ENCODE data around the gene DAB2. TPM values are rescaled to one million over a fixed set of nuclear protein-coding genes. Genes with fewer than 3 reads are reported as not detected.

Gene DAB2
- total RNA-seq, 1 experiment from 2014 or later, result 5.5 TPM

- Histone ChIP-seq H3K36me3 (ENCODE audit: control insufficient read depth in 1 of 2, insufficient read depth in 2 of 2, low read length in 2 of 2) (no peaks in the 10 kb centered on the region), H4K20me1 (ENCODE audit: insufficient read depth) (no peaks in the 10 kb centered on the region), H3K4me3 (replicated peaks in 1 of 2; ENCODE audit: low read depth in 1 of 2, low read length in 2 of 2) (no peak overlapping the region), H3K27ac (ENCODE audit: low read depth, low read length) (no peak overlapping the region), H3K4me1 (ENCODE audit: control insufficient read depth in 1 of 2, insufficient read depth in 2 of 2, low read length in 2 of 2) (no peaks in the 10 kb centered on the region), H3K9me2 (ENCODE audit: insufficient read depth) (no peaks in the 10 kb centered on the region), H2AFZ (ENCODE audit: low read depth, low read length, poor library complexity, severe bottlenecking) (no peak overlapping the region), H3K27me3 (ENCODE audit: insufficient read depth, low read length) (no peaks in the 10 kb centered on the region), H3K9ac (ENCODE audit: low read length) (no peak overlapping the region), H3K79me2 (ENCODE audit: insufficient read depth, low read length) (no peaks in the 10 kb centered on the region), H3K9me3 (ENCODE audit: control insufficient read depth in 1 of 2, insufficient read depth in 1 of 2, low read depth in 1 of 2, low read length in 2 of 2) (no peaks in the 10 kb centered on the region), H3K4me2 (ENCODE audit: low read length) (no peak overlapping the region)
- no peak for ATAC-seq
- ChIA-PET POLR2A (interaction anchor here (2.0 kb wide), 1 partner anchor 16 kb away, joined by 6 read pairs; the partner anchor contains the start of gene DAB2), RAD21 (ENCODE audit: low non-redundant PET in 1 of 2, low total read pairs in 2 of 2, uncharacterized antibody in 2 of 2, unreplicated experiment in 2 of 2) (no interaction called here), CTCF (interaction anchor here (1.5 kb wide), 1 partner anchor 223 kb away, joined by 3 read pairs; no protein-coding TSS in a partner anchor)
- no TSS peak for BruUV-seq (replicated peaks)
- intact Hi-C loops (cut with micrococcal nuclease), result no loop called here
- no peak for DNase-seq (ENCODE audit: low read depth, low spot score)
- TF ChIP-seq RAD21 (IDR thresholded peaks at IDR 0.05; ENCODE audit: low read depth) (no peak), CTCF (IDR thresholded peaks at IDR 0.05 in 2 of 3, conservative IDR thresholded peaks at IDR 0.05 in 1 of 3; ENCODE audit: borderline replicate concordance in 1 of 3, insufficient read depth in 1 of 3, low read depth in 2 of 3, low read length in 2 of 3) (no peak), ATF3 (IDR thresholded peaks at IDR 0.05) (no peak), EZH2phosphoT487 (IDR thresholded peaks at IDR 0.05; ENCODE audit: borderline replicate concordance) (no peak), JUND (IDR thresholded peaks at IDR 0.05) (no peak), REST (IDR thresholded peaks at IDR 0.05; ENCODE audit: low read depth) (no peak), POLR2A (IDR thresholded peaks at IDR 0.05; ENCODE audit: borderline replicate concordance, extremely low read depth, insufficient read depth, insufficient read length) (no peak), SRF (IDR thresholded peaks at IDR 0.05; ENCODE audit: low read depth) (no peak), SIN3A (IDR thresholded peaks at IDR 0.05; ENCODE audit: low read depth) (no peak), SP1 (IDR thresholded peaks at IDR 0.05; ENCODE audit: low read depth) (no peak), CBX3 (IDR thresholded peaks at IDR 0.05; ENCODE audit: low read depth) (no peak), CEBPB (IDR thresholded peaks at IDR 0.05; ENCODE audit: low read depth) (no peak), EZH2 (IDR thresholded peaks at IDR 0.05) (no peak), ELF1 (IDR thresholded peaks at IDR 0.05; ENCODE audit: borderline replicate concordance, low read depth) (no peak), ZNF274 (IDR thresholded peaks at IDR 0.05; ENCODE audit: low read depth, low read length) (no peak), ZFX (IDR thresholded peaks at IDR 0.05) (no peak)
Measured at GRCh38 chr5:39440958-39441624, 16.3 kb upstream of the DAB2 start.

All from HCT116 (cell line).